GM12801 (cell line): Measurements from ENCODE around the gene MYH4.

Source experiments
- CTCF ChIP-seq: IDR thresholded peaks from one replicate; pipeline ENCODE4 v1.5.1; 2011; ENCODE audit warnings: control low read depth; ENCODE audit not compliant: insufficient read length; ENCODE audit errors: extremely low read depth

Gene MYH4

GRCh38 chr17:10492004-10492403 is 22.6 kb upstream of the MYH4 start:
- TF ChIP-seq CTCF = no peak

GRCh38 chr17:10482252-10482651 is 12.9 kb upstream of the MYH4 start:
- no peak for TF ChIP-seq CTCF

GRCh38 chr17:10477701-10478100 is 8.3 kb upstream of the MYH4 start:
- no peak for TF ChIP-seq CTCF

GRCh38 chr17:10474536-10474935 is 5.2 kb upstream of the MYH4 start:
- no peak for TF ChIP-seq CTCF

GRCh38 chr17:10471858-10472257 is 2.5 kb upstream of the MYH4 start:
- no peak for TF ChIP-seq CTCF

- TF ChIP-seq CTCF = no peak
These were observed 6.0 kb downstream of the MYH4 start for GRCh38 chr17:10463402-10463801.

GRCh38 chr17:10460062-10460461 is 9.3 kb downstream of the MYH4 start:
- TF ChIP-seq CTCF = no peak

GRCh38 chr17:10458701-10459100 is 10.7 kb downstream of the MYH4 start:
- no peak for TF ChIP-seq CTCF
